Right atrium auricular region (tissue), 2 donors: ENCODE data around the gene AMHR2. TPM values are rescaled to one million over a fixed set of nuclear protein-coding genes. Genes with fewer than 3 reads are reported as not detected.
"Not testable (repeated sequence)": the region's sequence is repeated elsewhere in the genome, so short reads cannot be mapped to it uniquely, and the experiment has no call there.

Experiments used
- DNase-seq: peaks from one replicate; pipeline ENCODE4 v3.0.0-alpha.2; 2019; ENCODE audit warnings: low spot score
- H3K27ac ChIP-seq, 2 donors: fragments of 200-600 bp; sonication (generic); 1 replicate in 1 of 2; 2 replicates in 1 of 2; pipeline ENCODE4 v1.5.1; 2016 to 2019
- H3K27me3 ChIP-seq, 2 donors: fragments of 200-600 bp; sonication (generic); one replicate each; pipeline versions ENCODE4 v1.5.1 to v1.6.0; 2017 to 2019
- H3K36me3 ChIP-seq: fragments of 200-600 bp; sonication (generic); one replicate; pipeline ENCODE4 v1.5.1; 2016
- H3K4me1 ChIP-seq, 2 donors: fragments of 200-600 bp; sonication (generic); one replicate each; pipeline versions ENCODE4 v1.5.1 to v1.6.0; 2017 to 2019
- H3K4me3 ChIP-seq, 2 donors: fragments of 200-600 bp; sonication (generic); 1 replicate in 1 of 2; 2 replicates in 1 of 2; pipeline ENCODE4 v1.5.1; 2017 to 2019; ENCODE audit warnings: mild to moderate bottlenecking in 1 of 2, moderate library complexity in 1 of 2
- H3K9me3 ChIP-seq, 2 donors: fragments of 200-600 bp; sonication (generic); one replicate each; pipeline ENCODE4 v1.5.1; 2019
- CTCF ChIP-seq, 2 donors: fragments of 200-600 bp; sonication (generic); IDR thresholded peaks; one replicate each; pipeline ENCODE4 v1.5.1; 2019; ENCODE audit warnings: antibody characterized with exemption in 2 of 2
- total RNA-seq, 2 donors: library from RNA; depleted of rRNA; stranded (reverse); fragments of >200 nt; gene quantifications; one replicate each; pipeline ENCODE4 v1.1.0, GENCODE V29; 2016

AMHR2 gene
- total RNA-seq, 2 donors from 2014 or later = 0.37 to 0.47 TPM

- peak; percentile 90 for DNase-seq
- Histone ChIP-seq H3K4me3 (peak within 1 kb of the TSS; percentile 70 to 76), H3K27me3 (no peaks in the 10 kb centered on the region), H3K36me3 (peaks cover 34% of the 10 kb centered on the region), H3K27ac (peak within 1 kb of the TSS; percentile 97 to 99), H3K4me1 (peaks cover 0 to 51% of the 10 kb centered on the region in 2 donors), H3K9me3 (no peaks in the 10 kb centered on the region)
- no peak for TF ChIP-seq CTCF (IDR thresholded peaks at IDR 0.05)
Observed at GRCh38 chr12:53380104-53380793, 43.4 kb upstream of the AMHR2 start, which contains the start of gene SP1. Gene SP1 (plus strand): TSS chr12:53380176. CDS start chr12:53380292, 116 bp downstream.

DNA sequence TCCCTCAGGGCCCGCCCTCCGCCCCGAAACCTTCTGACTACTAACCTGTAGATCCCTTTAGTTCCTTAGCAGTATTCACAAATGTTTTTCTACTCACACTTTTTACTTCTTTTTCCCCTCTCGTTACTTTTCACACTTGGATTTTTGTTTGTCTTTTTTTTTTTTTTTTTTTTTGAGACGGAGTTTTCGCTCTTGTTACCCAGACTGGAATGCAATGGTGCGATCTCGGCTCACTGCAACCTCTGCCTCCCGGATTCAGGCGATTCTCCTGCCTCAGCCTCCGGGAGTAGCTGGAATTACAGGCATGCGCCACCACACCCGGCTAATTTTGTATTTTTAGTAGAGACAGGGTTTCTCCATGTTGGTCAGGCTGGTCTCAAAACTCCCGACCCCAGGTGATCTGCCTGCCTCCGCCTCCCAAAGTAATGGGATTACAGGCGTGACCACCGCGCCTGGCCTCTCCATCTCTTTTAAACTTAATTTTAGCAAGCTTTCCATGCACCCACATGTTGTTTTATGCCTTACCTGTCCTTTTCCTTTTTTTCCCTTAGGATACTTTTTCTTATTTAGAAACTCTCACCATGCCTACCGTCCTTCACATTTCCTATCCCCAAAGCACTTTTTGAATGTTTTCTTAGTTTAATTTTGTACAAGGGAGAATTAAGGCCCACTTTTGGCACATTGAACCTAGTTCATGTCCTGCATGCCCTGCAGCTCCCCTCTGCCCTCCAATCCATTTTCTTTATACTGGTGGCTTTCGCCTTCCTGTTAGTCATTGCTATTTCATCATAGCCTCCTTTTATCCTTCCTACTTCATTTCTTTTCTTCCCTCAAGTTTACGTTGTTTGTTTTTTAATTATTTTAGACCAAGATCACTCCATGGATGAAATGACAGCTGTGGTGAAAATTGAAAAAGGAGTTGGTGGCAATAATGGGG, 42.6 kb upstream of the AMHR2 start:
- Histone ChIP-seq H3K27ac (peak overlapping the region; percentile 97 to 99), H3K9me3 (no peaks in the 10 kb centered on the region), H3K4me3 (peak overlapping the region; percentile 70 to 76), H3K4me1 (peaks cover 0 to 59% of the 10 kb centered on the region in 2 donors), H3K36me3 (peaks cover 41% of the 10 kb centered on the region), H3K27me3 (no peaks in the 10 kb centered on the region)
- no peak for DNase-seq
- no peak for TF ChIP-seq CTCF (IDR thresholded peaks at IDR 0.05)

GRCh38 chr12:53381731-53382630, 41.7 kb upstream of the AMHR2 start:
- no peaks in the 10 kb centered on the region for H3K9me3 ChIP-seq
- peak; percentile 76 for DNase-seq
- H3K36me3 ChIP-seq = peaks cover 41% of the 10 kb centered on the region
- H3K4me3 ChIP-seq = peak overlapping the region in 1 of 2 donors; percentile 76
- TF ChIP-seq CTCF (IDR thresholded peaks at IDR 0.05) = peak in 1 of 2 donors; percentile 55
- H3K4me1 ChIP-seq = peaks cover 0 to 67% of the 10 kb centered on the region in 2 donors
- H3K27ac ChIP-seq = peak overlapping the region; percentile 97 to 99
- no peaks in the 10 kb centered on the region for H3K27me3 ChIP-seq

GRCh38 chr12:53383258-53383657, 40.4 kb upstream of the AMHR2 start:
- Histone ChIP-seq H3K27me3 (no peaks in the 10 kb centered on the region), H3K4me3 (peak overlapping the region in 1 of 2 donors; percentile 3), H3K4me1 (peaks cover 0 to 80% of the 10 kb centered on the region in 2 donors), H3K36me3 (peaks cover 46% of the 10 kb centered on the region), H3K27ac (peak overlapping the region in 1 of 2 donors; percentile 3), H3K9me3 (no peaks in the 10 kb centered on the region)
- DNase-seq = no peak
- TF ChIP-seq CTCF (IDR thresholded peaks at IDR 0.05) = no peak

DNA sequence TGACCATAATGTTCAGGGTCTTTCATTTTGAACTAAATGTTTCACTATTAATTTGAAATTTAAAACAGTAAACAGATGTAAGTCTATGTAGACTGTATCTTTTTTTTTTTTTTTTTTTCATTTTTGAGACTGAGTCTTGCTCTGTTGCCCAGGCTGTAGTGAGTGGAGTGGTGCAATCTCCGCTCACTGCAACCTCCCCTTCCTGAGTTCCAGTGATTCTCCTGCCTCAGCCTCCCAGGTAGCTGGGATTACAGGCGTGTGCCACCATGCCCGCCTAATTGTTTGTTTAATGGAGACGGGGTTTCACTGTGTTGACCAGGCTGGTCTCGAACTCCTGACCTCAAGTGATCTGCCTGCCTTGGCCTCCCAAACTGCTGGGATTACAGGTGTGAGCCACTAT, 37.3 kb upstream of the AMHR2 start:
- H3K4me1 ChIP-seq = peaks cover 0 to 93% of the 10 kb centered on the region in 2 donors
- H3K27ac ChIP-seq = not testable (repeated sequence)

More for the DNA sequence above, 37.3 kb upstream of the AMHR2 start:
- H3K9me3 ChIP-seq, H3K27me3 ChIP-seq, DNase-seq, H3K4me3 ChIP-seq: not testable (repeated sequence)
- H3K36me3 ChIP-seq = peaks cover 46% of the 10 kb centered on the region
